ENCODE results near the gene SYNGAP1.

Gene SYNGAP1

DNA sequence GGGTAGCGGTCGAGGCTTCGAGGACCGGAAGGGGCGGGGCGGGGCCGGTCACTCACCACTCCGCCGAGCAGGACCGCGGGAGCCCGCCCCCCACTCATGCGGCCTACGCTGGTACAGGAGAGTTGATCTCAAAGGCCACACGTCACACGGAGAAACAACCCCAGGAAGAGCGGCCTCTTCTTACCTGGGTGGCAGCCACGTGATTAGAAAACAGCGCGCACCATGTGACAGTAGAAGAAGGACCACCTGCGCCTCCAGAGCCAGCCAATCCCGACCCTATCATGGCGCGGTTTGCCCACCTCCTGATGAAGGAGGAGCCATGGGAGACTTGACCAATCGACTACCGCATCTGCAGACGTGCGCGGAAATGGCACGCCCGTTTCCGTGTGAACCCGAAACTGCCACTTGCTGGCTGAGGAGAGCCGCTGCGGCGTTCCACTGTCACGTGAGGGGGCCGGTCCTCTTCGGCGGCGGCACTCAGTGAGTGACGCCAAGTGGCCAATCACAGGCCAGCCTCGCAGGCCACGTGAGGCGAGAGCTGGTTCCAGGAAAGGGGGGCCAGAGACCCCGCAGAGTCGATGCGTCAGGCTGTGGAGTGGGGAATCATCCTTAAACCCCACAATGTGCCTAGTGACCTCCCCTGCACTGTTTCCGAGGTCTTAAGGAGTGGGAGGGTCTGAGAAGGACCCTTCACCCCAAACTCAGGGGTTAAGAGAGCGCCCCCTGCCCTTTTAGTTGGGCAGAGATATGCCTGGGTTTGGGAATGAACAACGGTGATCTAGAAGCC, 1.8 kb upstream of the SYNGAP1 start, which contains the start of gene CUTA:
Gene CUTA, minus strand, starts transcription at position 205 of the 787 bp plus-strand sequence. Its CDS starts 107 bp downstream, at position 98.
- peak within 1 kb of the TSS; percentile 87 for H3K4me3 ChIP-seq (ENCODE audit: control insufficient read depth, low read depth, low read length)
- TF ChIP-seq, protein P1, sequence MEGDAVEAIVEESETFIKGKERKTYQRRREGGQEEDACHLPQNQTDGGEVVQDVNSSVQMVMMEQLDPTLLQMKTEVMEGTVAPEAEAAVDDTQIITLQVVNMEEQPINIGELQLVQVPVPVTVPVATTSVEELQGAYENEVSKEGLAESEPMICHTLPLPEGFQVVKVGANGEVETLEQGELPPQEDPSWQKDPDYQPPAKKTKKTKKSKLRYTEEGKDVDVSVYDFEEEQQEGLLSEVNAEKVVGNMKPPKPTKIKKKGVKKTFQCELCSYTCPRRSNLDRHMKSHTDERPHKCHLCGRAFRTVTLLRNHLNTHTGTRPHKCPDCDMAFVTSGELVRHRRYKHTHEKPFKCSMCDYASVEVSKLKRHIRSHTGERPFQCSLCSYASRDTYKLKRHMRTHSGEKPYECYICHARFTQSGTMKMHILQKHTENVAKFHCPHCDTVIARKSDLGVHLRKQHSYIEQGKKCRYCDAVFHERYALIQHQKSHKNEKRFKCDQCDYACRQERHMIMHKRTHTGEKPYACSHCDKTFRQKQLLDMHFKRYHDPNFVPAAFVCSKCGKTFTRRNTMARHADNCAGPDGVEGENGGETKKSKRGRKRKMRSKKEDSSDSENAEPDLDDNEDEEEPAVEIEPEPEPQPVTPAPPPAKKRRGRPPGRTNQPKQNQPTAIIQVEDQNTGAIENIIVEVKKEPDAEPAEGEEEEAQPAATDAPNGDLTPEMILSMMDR (conservative IDR thresholded peaks at IDR 0.05; ENCODE audit: control insufficient read depth, insufficient read depth, low read depth, low read length), result no peak
- peak; percentile 100 for DNase-seq (ENCODE audit: low read depth)

DNA sequence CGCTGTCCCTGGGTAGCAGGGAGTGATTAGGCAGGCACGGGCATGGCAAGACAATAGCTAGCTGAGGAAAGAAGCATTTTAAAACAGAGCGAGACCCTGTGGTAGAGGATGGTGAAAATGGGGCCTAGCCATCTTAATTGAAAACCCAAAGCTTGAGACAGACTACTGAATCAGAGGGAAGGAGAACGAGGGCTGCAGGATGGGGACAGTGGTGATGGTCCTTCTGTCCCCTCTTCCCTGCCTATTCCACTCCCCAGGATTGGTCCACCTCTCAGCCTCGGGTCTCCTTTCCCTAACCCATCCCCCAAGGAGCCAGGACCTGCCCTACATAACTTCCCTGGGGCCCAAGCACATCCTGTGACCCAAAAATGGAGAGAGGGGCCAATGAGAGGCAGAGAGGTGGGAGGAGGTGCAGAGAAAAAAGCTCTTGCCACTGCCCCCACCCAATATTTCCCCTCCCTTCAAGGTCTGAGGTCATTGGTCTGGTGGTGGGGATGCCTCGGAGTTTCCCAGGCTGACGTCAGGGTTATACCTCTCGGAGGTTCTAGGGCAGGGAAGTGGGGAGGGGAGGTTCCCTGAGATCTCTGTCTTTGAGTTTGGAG, 1.1 kb upstream of the SYNGAP1 start:
- peak overlapping the region; percentile 37 for H3K4me3 ChIP-seq (ENCODE audit: control insufficient read depth, low read depth, low read length)
- TF ChIP-seq, protein P1 (conservative IDR thresholded peaks at IDR 0.05; ENCODE audit: control insufficient read depth, insufficient read depth, low read depth, low read length), result no peak
- peak; percentile 34 for DNase-seq (ENCODE audit: low read depth)

- DNase-seq (ENCODE audit: low read depth), result no peak
- TF ChIP-seq, protein P1 (conservative IDR thresholded peaks at IDR 0.05; ENCODE audit: control insufficient read depth, insufficient read depth, low read depth, low read length), result no peak
- H3K4me3 ChIP-seq (ENCODE audit: control insufficient read depth, low read depth, low read length), result peak overlapping the region; percentile 47
Observed at GRCh38 chr6:33420491-33421343, 852 bp downstream of the SYNGAP1 start.

DNA sequence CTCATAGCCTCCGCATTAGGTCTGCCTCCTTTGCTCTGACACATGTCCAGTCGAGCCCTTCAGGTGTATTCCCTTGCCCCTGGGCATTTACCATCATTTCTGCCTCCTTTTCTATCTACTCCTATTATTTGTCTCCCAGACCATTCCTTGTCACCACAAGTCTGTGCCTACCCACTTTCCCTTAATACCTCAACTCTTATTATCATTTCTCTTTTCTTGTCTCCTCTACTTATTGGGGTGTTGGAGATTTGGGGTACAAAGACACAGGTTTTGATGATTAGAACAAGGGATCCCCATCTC, 1.4 kb downstream of the SYNGAP1 start:
- no peak overlapping the region for H3K4me3 ChIP-seq (ENCODE audit: control insufficient read depth, low read depth, low read length)
- TF ChIP-seq, protein P1 (conservative IDR thresholded peaks at IDR 0.05; ENCODE audit: control insufficient read depth, insufficient read depth, low read depth, low read length), result no peak
- DNase-seq (ENCODE audit: low read depth), result no peak

DNA sequence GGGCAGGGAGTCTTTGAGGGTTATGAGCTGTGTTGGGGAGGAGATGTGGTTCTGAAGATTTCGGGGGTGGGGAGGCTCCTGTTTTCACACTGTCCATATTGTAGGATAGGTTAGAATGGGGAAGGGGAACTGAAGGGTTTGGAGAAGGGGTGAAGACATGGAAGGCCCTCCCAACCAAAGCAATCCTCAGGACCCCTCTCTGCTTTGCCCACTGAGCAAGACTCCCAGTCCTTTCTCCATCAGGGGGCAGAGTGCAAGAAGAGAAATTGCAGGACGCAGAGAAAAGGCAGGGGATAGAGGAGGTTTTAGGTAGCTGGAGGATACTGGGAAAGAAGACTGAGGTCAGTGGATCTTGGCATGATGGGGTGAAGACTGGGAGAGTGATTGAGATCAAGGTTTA, 3.9 kb downstream of the SYNGAP1 start:
- no peak for DNase-seq (ENCODE audit: low read depth)
- no peak overlapping the region for H3K4me3 ChIP-seq (ENCODE audit: control insufficient read depth, low read depth, low read length)
- TF ChIP-seq, protein P1 (conservative IDR thresholded peaks at IDR 0.05; ENCODE audit: control insufficient read depth, insufficient read depth, low read depth, low read length), result no peak

DNA sequence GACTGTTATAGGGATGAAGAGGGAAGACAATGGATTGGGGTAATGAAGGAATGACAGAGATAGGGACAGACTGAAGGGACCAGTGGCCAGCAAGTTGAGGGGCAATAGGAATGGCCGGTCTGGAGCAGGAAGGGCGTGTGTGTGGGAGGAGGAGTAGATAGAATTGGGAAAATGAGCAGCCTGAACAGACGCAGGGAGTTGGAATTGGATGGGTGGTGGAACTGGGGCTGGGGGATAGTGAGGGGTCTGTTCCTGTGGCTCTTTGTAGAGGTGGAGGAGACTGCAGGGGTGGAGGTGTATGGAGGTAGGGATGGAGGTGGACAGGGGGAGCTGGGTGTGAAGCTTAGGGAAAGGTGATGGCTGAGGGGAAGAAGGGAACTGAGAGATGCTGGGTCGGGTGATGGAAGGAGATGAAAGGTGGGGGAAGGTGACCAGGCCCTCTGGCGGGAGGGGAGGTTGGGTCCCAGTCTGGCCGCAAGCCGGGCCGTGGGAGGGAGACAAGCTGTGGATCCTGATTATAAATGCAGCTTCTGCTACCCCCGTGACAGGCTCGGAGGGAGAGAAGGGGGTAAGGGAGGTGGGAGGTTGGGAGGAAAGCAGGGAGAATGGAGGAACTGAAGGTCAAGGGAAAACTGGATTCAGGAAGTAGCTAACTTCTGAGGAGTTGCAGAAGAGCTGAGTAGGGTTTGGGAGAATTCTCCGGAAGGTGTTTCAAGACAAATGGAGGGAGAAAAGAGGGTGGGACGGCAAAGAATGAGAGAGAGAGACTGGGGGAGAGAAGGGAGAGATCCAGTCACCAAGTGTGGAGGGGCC, 5.2 kb downstream of the SYNGAP1 start:
- DNase-seq (ENCODE audit: low read depth), result no peak
- TF ChIP-seq, protein P1 (conservative IDR thresholded peaks at IDR 0.05; ENCODE audit: control insufficient read depth, insufficient read depth, low read depth, low read length), result no peak
- H3K4me3 ChIP-seq (ENCODE audit: control insufficient read depth, low read depth, low read length), result peak overlapping the region; percentile 68

Measured in fibroblast of mammary gland (primary cell).